DND-41 (cell line): ENCODE measurements around the gene EREG.

Source experiments
- ATAC-seq: fragments of 200-7000 bp; cut with Tn5 transposase; 3 replicates; pipeline ENCODE4 v1.9.1; 2021; ENCODE audit warnings: low read depth; ENCODE audit not compliant: insufficient read depth
- DNase-seq: peaks from one replicate; pipeline ENCODE4 v3.0.0-alpha.2; 2020
- H2AFZ ChIP-seq: 2 replicates; pipeline ENCODE4 v1.6.0; 2012; ENCODE audit warnings: low read depth, low read length
- H3K27ac ChIP-seq: 2 replicates; pipeline ENCODE4 v1.5.1; 2012; ENCODE audit warnings: low read length, inconsistent platforms
- H3K27me3 ChIP-seq: fragments of 200-600 bp; sonication (generic); 2 replicates; pipeline ENCODE4 v1.6.0; 2012; ENCODE audit warnings: low read length, mild to moderate bottlenecking, inconsistent platforms; ENCODE audit not compliant: insufficient read depth, poor library complexity
- H3K36me3 ChIP-seq: 2 replicates; pipeline ENCODE4 v1.5.1; 2012; ENCODE audit warnings: low read length, inconsistent platforms; ENCODE audit not compliant: insufficient read depth
- H3K4me1 ChIP-seq: 2 replicates; pipeline ENCODE4 v1.5.1; 2012; ENCODE audit warnings: mild to moderate bottlenecking, low read length; ENCODE audit not compliant: insufficient read depth
- H3K4me2 ChIP-seq: 2 replicates; pipeline ENCODE4 v1.6.0; 2012; ENCODE audit warnings: mild to moderate bottlenecking, moderate library complexity, low read length, inconsistent platforms; ENCODE audit not compliant: insufficient read depth
- H3K4me3 ChIP-seq, 2 experiments: fragments of 200-600 bp in 1 of 2; shearing (Covaris generic) in 1 of 2; 2 replicates each; pipeline ENCODE4 v1.5.1; 2012 to 2016; ENCODE audit warnings: inconsistent platforms in 2 of 2, low read length in 2 of 2, mild to moderate bottlenecking in 2 of 2, low read depth in 1 of 2, moderate library complexity in 1 of 2
- H3K79me2 ChIP-seq: 2 replicates; pipeline ENCODE4 v1.6.0; 2012; ENCODE audit warnings: low read length, inconsistent platforms; ENCODE audit not compliant: insufficient read depth
- H3K9ac ChIP-seq: 2 replicates; pipeline ENCODE4 v1.6.0; 2012; ENCODE audit warnings: low read depth, mild to moderate bottlenecking, inconsistent platforms, low read length, moderate library complexity
- H3K9me3 ChIP-seq: 2 replicates; pipeline ENCODE4 v1.5.1; 2012; ENCODE audit warnings: low read length, moderate library complexity, mild to moderate bottlenecking, inconsistent platforms; ENCODE audit not compliant: insufficient read depth, severe bottlenecking
- H4K20me1 ChIP-seq: 2 replicates; pipeline ENCODE4 v1.6.0; 2012; ENCODE audit warnings: low read length; ENCODE audit not compliant: insufficient read depth
- EZH2 ChIP-seq: IDR thresholded peaks from 3 replicates; pipeline ENCODE4 v1.6.1; 2012; ENCODE audit warnings: borderline replicate concordance, low read depth, mild to moderate bottlenecking, moderate library complexity, low read length, inconsistent platforms; ENCODE audit not compliant: severe bottlenecking
- TF ChIP-seq, protein P1 (sequence below): IDR thresholded peaks from 2 replicates; pipeline ENCODE4 v1.5.1; 2012; ENCODE audit warnings: borderline replicate concordance, low read length, moderate library complexity, mild to moderate bottlenecking; ENCODE audit not compliant: poor library complexity, severe bottlenecking; ENCODE audit errors: extremely low read depth

The EREG gene

DNA sequence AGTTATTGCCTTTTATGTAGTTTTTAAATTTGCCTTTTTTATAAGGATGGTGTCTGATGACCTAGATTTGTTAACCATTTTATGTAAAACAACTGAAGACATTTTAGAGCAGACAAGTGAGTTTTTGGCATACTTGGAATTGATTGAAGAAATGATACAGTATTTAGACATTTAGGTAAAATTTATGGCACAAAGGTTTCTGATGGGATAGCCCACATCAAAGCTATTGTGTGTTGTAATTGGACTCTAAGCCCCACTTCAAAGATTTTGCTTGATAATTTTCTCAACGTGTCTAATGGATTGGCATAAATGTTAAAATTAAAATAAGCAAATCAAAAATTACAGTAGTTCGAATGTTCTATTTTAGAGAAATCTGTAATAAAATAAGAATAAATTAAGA lies 39.1 kb upstream of the EREG start:
- H2AFZ ChIP-seq = no peak overlapping the region
- no peak overlapping the region for H3K4me2 ChIP-seq
- H3K9me3 ChIP-seq = no peaks in the 10 kb centered on the region
- H3K79me2 ChIP-seq = no peaks in the 10 kb centered on the region
- DNase-seq (no peak), ATAC-seq (no peak)
- H3K36me3 ChIP-seq = no peaks in the 10 kb centered on the region
- TF ChIP-seq, protein P1, sequence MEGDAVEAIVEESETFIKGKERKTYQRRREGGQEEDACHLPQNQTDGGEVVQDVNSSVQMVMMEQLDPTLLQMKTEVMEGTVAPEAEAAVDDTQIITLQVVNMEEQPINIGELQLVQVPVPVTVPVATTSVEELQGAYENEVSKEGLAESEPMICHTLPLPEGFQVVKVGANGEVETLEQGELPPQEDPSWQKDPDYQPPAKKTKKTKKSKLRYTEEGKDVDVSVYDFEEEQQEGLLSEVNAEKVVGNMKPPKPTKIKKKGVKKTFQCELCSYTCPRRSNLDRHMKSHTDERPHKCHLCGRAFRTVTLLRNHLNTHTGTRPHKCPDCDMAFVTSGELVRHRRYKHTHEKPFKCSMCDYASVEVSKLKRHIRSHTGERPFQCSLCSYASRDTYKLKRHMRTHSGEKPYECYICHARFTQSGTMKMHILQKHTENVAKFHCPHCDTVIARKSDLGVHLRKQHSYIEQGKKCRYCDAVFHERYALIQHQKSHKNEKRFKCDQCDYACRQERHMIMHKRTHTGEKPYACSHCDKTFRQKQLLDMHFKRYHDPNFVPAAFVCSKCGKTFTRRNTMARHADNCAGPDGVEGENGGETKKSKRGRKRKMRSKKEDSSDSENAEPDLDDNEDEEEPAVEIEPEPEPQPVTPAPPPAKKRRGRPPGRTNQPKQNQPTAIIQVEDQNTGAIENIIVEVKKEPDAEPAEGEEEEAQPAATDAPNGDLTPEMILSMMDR = no peak
- no peak for TF ChIP-seq EZH2
- H3K27me3 ChIP-seq = peaks cover 3% of the 10 kb centered on the region
- H3K4me3 ChIP-seq = no peak overlapping the region
- H3K9ac ChIP-seq = no peak overlapping the region
- H3K4me1 ChIP-seq = no peaks in the 10 kb centered on the region
- no peak overlapping the region for H3K27ac ChIP-seq
- no peaks in the 10 kb centered on the region for H4K20me1 ChIP-seq

GRCh38 chr4:74327762-74328161 lies 37.2 kb upstream of the EREG start:
- Histone ChIP-seq H3K79me2 (no peaks in the 10 kb centered on the region), H3K4me1 (no peaks in the 10 kb centered on the region), H3K9ac (no peak overlapping the region), H3K27me3 (peaks cover 3% of the 10 kb centered on the region), H2AFZ (no peak overlapping the region), H3K27ac (no peak overlapping the region), H3K9me3 (no peaks in the 10 kb centered on the region), H4K20me1 (no peaks in the 10 kb centered on the region), H3K4me2 (no peak overlapping the region), H3K4me3 (no peak overlapping the region), H3K36me3 (no peaks in the 10 kb centered on the region)
- DNase-seq (no peak), ATAC-seq (no peak)
- TF ChIP-seq, protein P1 = no peak
- no peak for TF ChIP-seq EZH2

- Histone ChIP-seq H3K4me2 (no peak overlapping the region), H3K27ac (no peak overlapping the region), H4K20me1 (no peaks in the 10 kb centered on the region), H3K36me3 (no peaks in the 10 kb centered on the region), H3K9ac (no peak overlapping the region), H3K79me2 (no peaks in the 10 kb centered on the region), H2AFZ (no peak overlapping the region), H3K27me3 (peaks cover 3% of the 10 kb centered on the region), H3K9me3 (no peaks in the 10 kb centered on the region), H3K4me3 (no peak overlapping the region), H3K4me1 (no peaks in the 10 kb centered on the region)
- ATAC-seq = no peak
- TF ChIP-seq, protein P1 = no peak
- no peak for TF ChIP-seq EZH2
- DNase-seq = no peak
Measured at GRCh38 chr4:74328501-74328900, 36.4 kb upstream of the EREG start.

DNA sequence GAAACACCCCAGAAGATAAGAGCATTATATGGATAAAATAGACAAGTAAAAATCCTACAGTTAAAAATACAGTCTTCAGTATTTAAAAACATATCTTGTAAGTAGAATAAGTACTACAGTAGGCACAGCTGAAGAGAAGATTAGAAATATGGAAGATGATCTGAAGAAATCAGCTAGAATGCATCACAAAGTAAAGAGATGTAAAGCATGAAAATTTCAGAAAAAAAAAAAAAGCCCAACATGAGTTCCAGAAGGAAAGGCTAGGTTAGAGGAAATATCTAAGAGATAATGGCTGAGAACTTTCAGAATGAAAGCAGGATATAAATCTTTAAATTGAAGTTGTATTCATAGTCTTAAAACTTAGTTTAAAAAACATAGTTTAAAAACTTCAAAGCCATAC lies 35.6 kb upstream of the EREG start:
- Histone ChIP-seq H3K4me3 (no peak overlapping the region), H3K27ac (no peak overlapping the region), H4K20me1 (no peaks in the 10 kb centered on the region), H3K36me3 (no peaks in the 10 kb centered on the region), H3K9ac (no peak overlapping the region), H3K79me2 (no peaks in the 10 kb centered on the region), H2AFZ (no peak overlapping the region), H3K9me3 (no peaks in the 10 kb centered on the region), H3K27me3 (peaks cover 3% of the 10 kb centered on the region), H3K4me2 (no peak overlapping the region), H3K4me1 (no peaks in the 10 kb centered on the region)
- DNase-seq (no peak), ATAC-seq (no peak)
- TF ChIP-seq, protein P1 = no peak
- no peak for TF ChIP-seq EZH2
